Daoy (cell line): ENCODE measurements around the gene CNR2. TPM values are rescaled to one million over a fixed set of nuclear protein-coding genes. Genes with fewer than 3 reads are reported as not detected.

Source experiments
- DNase-seq: peaks from one replicate; pipeline ENCODE4 v3.0.0-alpha.2; 2015; ENCODE audit warnings: low read depth
- total RNA-seq: library from RNA; depleted of rRNA; stranded (reverse); fragments of >200 nt; shearing (Covaris generic); gene quantifications from 2 replicates; pipeline ENCODE4 v1.2.3, GENCODE V29; 2014

CNR2 gene
- total RNA-seq, 1 experiment from 2014 or later = not detected

DNA sequence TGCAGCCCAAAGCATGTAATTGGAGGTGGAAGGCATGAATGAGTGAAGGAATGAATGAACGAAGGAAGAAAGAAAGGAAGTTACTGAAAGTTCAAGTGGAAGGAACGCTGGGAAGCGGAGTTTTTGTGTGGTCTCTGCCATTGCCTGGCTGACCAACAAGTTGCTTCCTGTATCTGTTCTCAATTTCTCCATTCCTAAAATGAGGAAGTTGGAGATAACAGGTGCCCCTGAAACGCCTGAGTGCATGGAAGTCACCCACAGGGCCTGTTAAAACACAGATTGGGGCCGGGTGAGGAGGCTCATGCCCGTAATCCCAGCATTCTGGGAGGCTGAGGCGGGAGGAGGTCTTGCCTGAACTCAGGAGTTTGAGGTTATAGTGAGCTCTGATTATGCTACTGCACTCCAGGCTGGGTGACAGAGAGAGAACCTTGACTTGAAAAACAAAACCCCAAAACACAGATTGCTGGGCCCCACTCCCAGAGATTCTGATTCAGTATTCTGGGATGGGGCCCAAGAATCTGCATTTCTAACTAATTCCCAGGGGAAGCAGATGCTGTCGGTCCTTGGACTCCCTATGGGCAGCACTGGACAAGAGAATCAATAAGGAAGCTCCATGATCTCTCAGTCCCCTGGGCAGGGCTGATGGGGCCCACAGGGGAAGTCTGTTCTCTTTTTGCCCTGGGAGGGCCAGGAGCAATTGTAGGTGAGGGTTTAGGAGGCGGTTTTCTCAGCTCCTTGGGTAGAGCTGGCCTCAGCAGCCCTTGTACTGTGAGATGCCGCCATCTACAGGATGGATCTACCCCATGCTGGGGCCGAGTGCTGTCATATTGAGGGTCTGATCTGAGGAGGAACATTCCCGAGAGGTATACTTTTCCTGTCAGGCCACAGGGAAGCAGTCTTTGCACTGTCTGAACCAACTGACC, 3.3 kb upstream of the CNR2 start:
- peak; percentile 88 for DNase-seq

GRCh38 chr1:23915466-23915865, 2.3 kb upstream of the CNR2 start:
- DNase-seq = no peak

DNA sequence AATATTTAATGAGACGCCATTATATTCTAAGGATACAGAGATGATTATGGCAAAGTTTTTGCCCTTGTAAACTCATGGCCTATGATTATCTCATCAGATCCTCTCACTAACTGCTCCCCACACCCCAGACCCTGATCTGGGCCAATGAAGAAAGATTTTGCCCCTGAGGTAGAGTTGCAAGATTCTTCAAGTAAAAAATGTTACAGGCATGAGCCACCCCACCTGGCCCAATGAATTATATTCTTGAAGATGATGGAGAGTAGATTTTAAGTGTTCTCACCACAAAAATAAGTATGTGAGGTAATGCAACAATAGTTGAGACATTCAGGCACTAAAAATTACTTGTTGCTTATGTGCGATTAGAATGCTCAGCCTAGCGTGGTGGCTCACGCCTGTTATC, 1.8 kb upstream of the CNR2 start:
- DNase-seq = no peak

DNA sequence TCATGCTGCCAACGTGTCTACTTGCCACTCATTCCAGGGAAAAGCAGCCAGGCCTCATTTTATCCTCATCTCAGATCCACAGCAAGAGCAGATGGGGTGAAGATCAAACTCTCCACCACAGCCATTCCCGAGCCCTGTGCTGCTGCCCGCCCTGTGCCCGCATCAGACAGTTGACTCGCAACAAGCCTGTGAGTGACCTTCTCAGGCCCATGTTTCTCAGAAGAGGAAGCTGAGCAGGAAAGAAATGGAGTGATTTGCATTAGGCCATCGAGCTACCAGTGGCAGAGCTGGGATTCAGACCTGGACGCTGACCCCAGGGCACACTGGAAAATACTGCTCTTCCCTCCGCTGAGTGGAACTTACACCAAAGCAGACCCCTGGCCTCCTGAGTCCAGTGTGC, 1.2 kb downstream of the CNR2 start:
- DNase-seq = no peak

DNA sequence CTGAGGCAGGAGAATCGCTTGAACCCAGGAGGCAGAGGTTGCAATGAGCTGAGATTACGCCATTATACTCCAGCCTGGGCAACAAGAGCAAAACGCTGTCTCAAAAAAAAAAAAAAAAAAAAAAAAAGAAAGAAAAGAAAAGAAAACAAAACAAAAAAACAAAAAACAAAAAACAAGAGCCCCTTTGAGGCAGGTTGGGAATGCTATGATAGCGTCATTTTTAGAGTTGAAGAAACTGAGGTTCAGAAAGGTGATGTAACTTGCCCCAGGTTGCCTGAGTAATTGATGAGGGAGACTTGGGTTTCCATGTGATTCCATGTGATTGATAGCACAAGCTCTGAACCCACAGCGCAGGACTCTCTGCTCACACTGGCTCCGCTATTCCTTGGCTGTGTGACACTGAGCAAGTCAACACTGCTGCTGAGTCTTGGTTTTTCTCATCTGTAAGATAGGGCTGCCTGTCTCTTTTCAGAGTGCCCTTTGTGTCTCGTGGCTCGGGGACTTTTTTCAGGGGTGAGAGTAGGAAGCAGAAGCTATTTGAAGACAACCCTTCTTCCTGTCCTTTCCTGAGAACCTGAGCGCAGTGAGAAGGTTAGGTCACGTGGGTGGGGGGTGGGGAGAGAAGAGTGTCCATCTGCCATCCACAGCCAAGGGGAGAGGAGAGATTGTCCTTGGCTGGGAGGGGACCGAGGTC, 2.5 kb downstream of the CNR2 start:
- DNase-seq = no peak

DNA sequence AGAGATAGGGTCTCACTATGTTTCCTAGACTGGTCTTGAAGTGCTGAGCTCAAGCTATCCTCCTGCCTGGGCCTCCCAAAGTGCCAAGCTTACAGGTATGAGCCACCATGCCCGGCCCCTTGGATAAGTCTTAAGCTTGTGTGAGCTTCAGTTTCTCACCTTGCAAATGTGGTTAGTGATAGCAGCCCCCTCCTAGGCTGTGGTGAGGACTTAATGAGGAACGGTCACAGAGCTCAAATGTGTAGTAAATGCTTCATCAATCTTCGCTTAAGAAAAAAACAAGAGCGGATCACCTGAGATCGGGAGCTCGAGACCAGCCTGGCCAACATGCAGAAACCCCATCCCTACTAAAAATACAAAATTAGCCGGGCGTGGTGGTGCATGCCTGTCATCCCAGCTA, 3.0 kb downstream of the CNR2 start:
- DNase-seq = no peak

GRCh38 chr1:23909412-23909811, 3.8 kb downstream of the CNR2 start:
- DNase-seq = no peak

- DNase-seq = no peak
These were observed 4.5 kb downstream of the CNR2 start for GRCh38 chr1:23908453-23909341.

GRCh38 chr1:23906731-23907130, 6.4 kb downstream of the CNR2 start:
- DNase-seq = no peak

GRCh38 chr1:23905461-23906025, 7.6 kb downstream of the CNR2 start:
- DNase-seq = no peak

DNA sequence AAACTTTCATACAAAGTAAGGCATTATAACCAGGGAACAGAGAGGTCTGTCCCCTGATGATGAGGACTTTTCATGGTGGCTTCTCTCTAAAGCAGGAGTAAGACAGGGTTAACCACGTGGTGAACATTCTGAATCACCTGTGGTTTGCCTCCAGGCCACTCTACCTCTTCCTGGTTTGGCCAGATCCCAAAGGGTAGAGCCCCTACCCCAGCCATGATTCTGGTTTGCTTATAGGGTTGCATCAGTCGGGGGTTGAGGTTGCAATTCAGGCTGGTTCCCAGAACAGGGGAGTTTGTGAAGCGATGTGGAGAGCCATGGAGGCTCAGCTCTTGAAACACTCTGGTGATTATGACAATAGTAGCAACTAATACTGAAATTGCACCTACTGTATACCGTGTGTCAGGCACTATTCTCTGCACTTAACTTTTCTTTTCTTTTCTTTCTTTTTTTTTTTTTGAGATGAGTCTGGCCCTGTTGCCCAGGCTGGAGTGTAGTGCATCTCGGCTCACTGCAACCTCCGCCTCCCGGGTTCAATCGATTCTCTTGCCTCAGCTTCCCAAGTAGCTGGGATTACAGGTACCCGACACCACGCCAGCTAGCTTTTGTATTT, 8.3 kb downstream of the CNR2 start:
- peak; percentile 46 for DNase-seq

- no peak for DNase-seq
These were observed 9.4 kb downstream of the CNR2 start for GRCh38 chr1:23903754-23904153.

GRCh38 chr1:23902321-23903278, 10.6 kb downstream of the CNR2 start:
- DNase-seq = no peak

- DNase-seq = peak; percentile 56
These were observed 13.1 kb downstream of the CNR2 start for GRCh38 chr1:23900017-23900416.

DNA sequence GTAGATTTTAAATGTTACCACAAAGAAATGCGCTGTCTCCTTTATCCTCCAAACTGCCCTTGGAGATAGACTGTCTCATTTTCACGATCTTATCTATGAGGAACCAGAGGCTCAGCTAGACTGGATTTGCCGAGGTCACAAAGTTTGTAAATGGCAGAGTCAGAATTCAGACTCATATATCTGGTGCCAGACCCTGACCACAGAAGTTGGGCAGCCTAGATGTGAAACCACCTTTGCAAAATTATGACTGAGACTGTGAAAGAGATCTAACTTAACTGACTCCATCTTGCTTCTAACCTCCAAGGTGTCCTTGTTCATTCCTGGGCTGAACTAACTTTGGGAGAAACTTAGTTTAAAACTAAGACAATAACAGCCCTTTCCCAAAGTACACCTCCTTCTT, 14.1 kb downstream of the CNR2 start:
- DNase-seq = no peak

DNA sequence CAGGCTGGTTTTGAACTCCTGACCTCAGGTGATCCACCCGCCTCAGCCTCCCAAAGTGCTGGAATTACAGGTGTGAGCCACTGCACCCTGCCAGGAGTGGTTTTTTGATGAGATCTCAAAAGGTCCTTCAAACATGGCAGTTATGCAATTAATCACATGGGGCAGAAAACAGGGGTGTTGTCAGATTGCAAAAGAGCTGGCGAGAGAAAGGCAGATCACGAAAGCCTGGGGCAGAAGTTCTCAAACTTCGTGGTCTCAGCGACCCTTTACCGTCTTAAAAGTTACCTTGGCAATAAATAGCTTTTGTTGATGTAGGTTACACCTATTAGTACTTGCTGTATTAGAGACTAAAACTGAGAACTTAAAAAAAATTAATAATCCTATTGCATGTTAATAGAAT, 16.1 kb downstream of the CNR2 start:
- DNase-seq = no peak

- DNase-seq = no peak
These were observed 16.7 kb downstream of the CNR2 start for GRCh38 chr1:23896491-23896890.

- DNase-seq = no peak
These were observed 17.2 kb downstream of the CNR2 start for GRCh38 chr1:23895993-23896392.

- no peak for DNase-seq
These were observed 18.1 kb downstream of the CNR2 start for GRCh38 chr1:23895082-23895481.

DNA sequence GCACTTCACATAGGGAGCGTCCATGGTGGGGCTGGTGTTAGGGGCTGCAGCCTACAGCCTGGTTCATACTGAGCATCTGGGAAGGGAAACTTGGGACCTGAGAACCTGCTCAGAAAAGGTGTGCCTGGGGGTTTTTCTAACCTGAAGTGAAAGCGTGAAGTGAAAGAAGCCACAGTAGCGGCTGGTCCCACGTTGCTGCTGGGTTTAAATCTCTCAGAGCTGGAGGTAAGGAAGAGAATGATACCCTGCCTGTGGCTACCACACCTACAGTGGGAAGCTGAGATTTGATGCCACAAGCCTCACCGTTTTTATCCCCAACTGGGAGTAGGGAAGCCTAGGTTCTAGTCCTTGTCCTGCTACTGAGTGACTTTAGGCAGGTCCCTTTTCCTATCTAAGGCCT, 24.1 kb downstream of the CNR2 start:
- DNase-seq = no peak
